K562 (cell line): ENCODE measurements around the gene ATP2B1. TPM values are rescaled to one million over a fixed set of nuclear protein-coding genes. Genes with fewer than 3 reads are reported as not detected.

ENCODE experiments used
- ARID2 ChIP-seq: fragments of 450-650 bp; IDR thresholded peaks from 2 replicates; pipeline ENCODE4 v1.6.1; 2017; ENCODE audit warnings: antibody characterized with exemption, mild to moderate bottlenecking
- ATF2 ChIP-seq: sonication (generic); formaldehyde crosslinking; IDR thresholded peaks from 2 replicates; pipeline ENCODE4 v1.8.1; 2022; ENCODE audit warnings: missing genetic modification reagents
- CBX5 ChIP-seq: IDR thresholded peaks from 2 replicates; pipeline ENCODE4 v1.6.1; 2014; ENCODE audit warnings: low read depth, borderline replicate concordance
- CHD2 ChIP-seq: IDR thresholded peaks from 2 replicates; pipeline ENCODE4 v1.6.1; 2011; ENCODE audit warnings: low read depth, low read length
- CSDE1 ChIP-seq, 2 experiments: fragments of 450-650 bp; IDR thresholded peaks; 2 replicates each; pipeline ENCODE4 v1.6.1; 2016; ENCODE audit warnings: mild to moderate bottlenecking in 1 of 2
- CUX1 ChIP-seq: fragments of 200-800 bp; sonication (Bioruptor generic); IDR thresholded peaks from 2 replicates; pipeline ENCODE4 v1.6.1; 2016; ENCODE audit warnings: missing genetic modification characterization, missing compliant biosample characterization
- IFI16 ChIP-seq: fragments of 250-450 bp; sonication (Bioruptor Pico); IDR thresholded peaks from 2 replicates; pipeline ENCODE4 v2.1.2; 2022; ENCODE audit warnings: mild to moderate bottlenecking, inconsistent platforms
- MAZ ChIP-seq, 2 experiments: fragments of 450-650 bp in 1 of 2; sonication (generic) in 1 of 2; formaldehyde crosslinking; IDR thresholded peaks in 1 of 2; conservative IDR thresholded peaks in 1 of 2; 2 replicates each; pipeline versions ENCODE4 v1.4.0 to v1.5.0; 2020; ENCODE audit warnings: mild to moderate bottlenecking in 1 of 2, missing genetic modification reagents in 1 of 2
- MBD2 ChIP-seq: sonication (generic); IDR thresholded peaks from 2 replicates; pipeline ENCODE4 v1.6.1; 2016; ENCODE audit warnings: low read depth, borderline replicate concordance
- MED1 ChIP-seq: sonication (generic); formaldehyde crosslinking; IDR thresholded peaks from 2 replicates; pipeline ENCODE4 v1.8.1; 2023; ENCODE audit warnings: missing genetic modification reagents, borderline replicate concordance
- PHF21A ChIP-seq: fragments of 450-650 bp; IDR thresholded peaks from 2 replicates; pipeline ENCODE4 v1.6.1; 2017; ENCODE audit warnings: low read depth, borderline replicate concordance
- POLR2A ChIP-seq: fragments of 450-650 bp; conservative IDR thresholded peaks from 2 replicates; pipeline ENCODE4 v1.6.1; 2016
- POLR3G ChIP-seq: IDR thresholded peaks from 2 replicates; pipeline ENCODE4 v1.6.1; 2011; ENCODE audit not compliant: insufficient read length, insufficient replicate concordance; ENCODE audit errors: extremely low read depth
- POU5F1 ChIP-seq: fragments of 150-350 bp; IDR thresholded peaks from 2 replicates; pipeline ENCODE4 v1.6.1; 2014; ENCODE audit warnings: borderline replicate concordance, low read length, low read depth, mild to moderate bottlenecking; ENCODE audit not compliant: partially characterized antibody
- RBM17 ChIP-seq: fragments of 200-400 bp; formaldehyde crosslinking; IDR thresholded peaks from 2 replicates; pipeline ENCODE4 v1.6.1; 2017; ENCODE audit warnings: low read depth, mild to moderate bottlenecking, low read length, borderline replicate concordance
- TFAM ChIP-seq: fragments of 250-450 bp; sonication (Bioruptor Pico); conservative IDR thresholded peaks from 2 replicates; pipeline ENCODE4 v1.5.0; 2021; ENCODE audit warnings: mild to moderate bottlenecking, moderate library complexity
- ZFP30 ChIP-seq: fragments of 250-450 bp; sonication (Bioruptor Pico); IDR thresholded peaks from 2 replicates; pipeline ENCODE4 v1.8.0; 2022; ENCODE audit warnings: moderate library complexity, mild to moderate bottlenecking, inconsistent platforms, borderline replicate concordance
- ZKSCAN8 ChIP-seq: fragments of 200-800 bp; sonication (Bioruptor generic); IDR thresholded peaks from 2 replicates; pipeline ENCODE4 v1.6.1; 2016; ENCODE audit warnings: missing genetic modification characterization, missing compliant biosample characterization
- ZNF217 ChIP-seq: sonication (generic); formaldehyde crosslinking; IDR thresholded peaks from 2 replicates; pipeline ENCODE4 v1.8.0; 2022; ENCODE audit warnings: mild to moderate bottlenecking, missing genetic modification reagents
- ZNF398 ChIP-seq: fragments of 250-450 bp; sonication (Bioruptor Pico); IDR thresholded peaks from 2 replicates; pipeline ENCODE4 v1.8.0; 2021; ENCODE audit warnings: moderate library complexity, mild to moderate bottlenecking, inconsistent platforms
- ZSCAN32 ChIP-seq: fragments of 450-650 bp; formaldehyde crosslinking; IDR thresholded peaks from 2 replicates; pipeline ENCODE4 v1.4.0; 2020; ENCODE audit warnings: mild to moderate bottlenecking, moderate library complexity
- polyA plus RNA-seq, 8 experiments: library from polyadenylated mRNA; depleted of rRNA in 4 of 8; stranded (reverse) in 5 of 8; unstranded in 3 of 8; fragments of >200 nt; fragmentation: Nextera tagmentation in 2 of 8; fragmentation: Illumina TruSeq in 1 of 8; extraction: Ambion mirVana in 2 of 8; extraction: Trizol in 1 of 8; gene quantifications; 2 replicates each; pipeline versions ENCODE4 v1.2.1 to v1.2.3, GENCODE V29; 2011 to 2014; ENCODE audit warnings: inconsistent platforms in 1 of 8, missing spikeins in 1 of 8
- total RNA-seq, 7 experiments: library from RNA; depleted of rRNA in 6 of 7; stranded (reverse); fragments of >200 nt in 6 of 7; fragmentation: Illumina TruSeq in 2 of 7; extraction: Trizol in 2 of 7; gene quantifications; 2 replicates each; pipeline versions ENCODE4 v1.2.1 to v1.2.3, GENCODE V29; 2011 to 2021; ENCODE audit warnings: low replicate concordance in 1 of 7

ATP2B1 gene
- total and polyA plus RNA-seq, 9 of the 15 experiments (the other 6 are each of a cell fraction or from before 2014, with no cell fraction given), result 8.6 to 39.0 (median 27.8) TPM

- TF ChIP-seq CUX1 (CRISPR knock-in tag), result no peak
- no peak for TF ChIP-seq POU5F1
- no peak for TF ChIP-seq CHD2
- no peak for TF ChIP-seq MAZ (CRISPR knock-in tag; conservative IDR thresholded peaks at IDR 0.05 in 1 of 2, IDR thresholded peaks at IDR 0.05 in 1 of 2)
- TF ChIP-seq POLR3G, result no peak
- TF ChIP-seq ZFP30, result no peak
- TF ChIP-seq TFAM, result no peak
- peak; percentile 99 for TF ChIP-seq ZSCAN32
- no peak for TF ChIP-seq MBD2
- no peak for TF ChIP-seq ATF2 (CRISPR knock-in tag)
- no peak for TF ChIP-seq PHF21A
- no peak for TF ChIP-seq CSDE1 (IDR thresholded peaks at IDR 0.05)
- no peak for TF ChIP-seq IFI16 (CRISPR knock-in tag)
- no peak for TF ChIP-seq POLR2A
- no peak for TF ChIP-seq ZKSCAN8 (CRISPR knock-in tag)
- TF ChIP-seq CBX5, result no peak
- no peak for TF ChIP-seq ARID2
- TF ChIP-seq ZNF398 (CRISPR knock-in tag), result no peak
- TF ChIP-seq RBM17, result no peak
- TF ChIP-seq ZNF217, result no peak
- TF ChIP-seq MED1 (CRISPR knock-in tag), result no peak
Observed at GRCh38 chr12:89663577-89664357, 44.9 kb downstream of the ATP2B1 start (continued).
